SK-N-SH treated with all-trans-retinoic acid at 6 μM for 48 hours (cell line): ENCODE measurements around the gene RHCG.

Source experiments
- ATAC-seq: fragments of 200-7000 bp; cut with Tn5 transposase; 3 replicates; pipeline ENCODE4 v1.9.1; 2020; ENCODE audit warnings: mild to moderate bottlenecking, moderate library complexity
- ARNTL ChIP-seq: fragments of 450-650 bp; formaldehyde crosslinking; IDR thresholded peaks from 2 replicates; pipeline ENCODE4 v1.5.0; 2020; ENCODE audit warnings: low read depth, mild to moderate bottlenecking, moderate library complexity, borderline replicate concordance
- CSDC2 ChIP-seq: fragments of 250-450 bp; sonication (Bioruptor Pico); IDR thresholded peaks from 2 replicates; pipeline ENCODE4 v1.5.0; 2020; ENCODE audit warnings: mild to moderate bottlenecking, moderate library complexity
- ESRRG ChIP-seq: fragments of 250-450 bp; sonication (Bioruptor Pico); IDR thresholded peaks from 2 replicates; pipeline ENCODE4 v1.6.1; 2021; ENCODE audit warnings: mild to moderate bottlenecking
- GLIS3 ChIP-seq: fragments of 250-450 bp; sonication (Bioruptor Pico); IDR thresholded peaks from 2 replicates; pipeline ENCODE4 v1.5.0; 2020; ENCODE audit warnings: mild to moderate bottlenecking, moderate library complexity
- ISL1 ChIP-seq: fragments of 250-450 bp; sonication (Bioruptor Pico); IDR thresholded peaks from 2 replicates; pipeline ENCODE4 v2.1.2; 2022; ENCODE audit warnings: mild to moderate bottlenecking, moderate library complexity
- OSR1 ChIP-seq: fragments of 250-450 bp; sonication (Bioruptor Pico); IDR thresholded peaks from 2 replicates; pipeline ENCODE4 v1.8.0; 2022; ENCODE audit warnings: moderate library complexity, mild to moderate bottlenecking, inconsistent platforms
- RARB ChIP-seq: fragments of 250-450 bp; sonication (Bioruptor Pico); IDR thresholded peaks from 2 replicates; pipeline ENCODE4 v1.8.0; 2021; ENCODE audit warnings: mild to moderate bottlenecking, moderate library complexity
- SNAI2 ChIP-seq: fragments of 250-450 bp; sonication (Bioruptor Pico); IDR thresholded peaks from 2 replicates; pipeline ENCODE4 v1.5.0; 2020; ENCODE audit warnings: mild to moderate bottlenecking, moderate library complexity
- TCF4 ChIP-seq: fragments of 250-450 bp; sonication (Bioruptor Pico); IDR thresholded peaks from 2 replicates; pipeline ENCODE4 v1.8.0; 2021; ENCODE audit warnings: mild to moderate bottlenecking, moderate library complexity, borderline replicate concordance
- TOX ChIP-seq: fragments of 250-450 bp; sonication (Bioruptor Pico); IDR thresholded peaks from 2 replicates; pipeline ENCODE4 v1.8.0; 2021; ENCODE audit warnings: mild to moderate bottlenecking, moderate library complexity, borderline replicate concordance
- TSHZ2 ChIP-seq: fragments of 250-450 bp; sonication (Bioruptor Pico); IDR thresholded peaks from 2 replicates; pipeline ENCODE4 v1.5.0; 2020; ENCODE audit warnings: mild to moderate bottlenecking, moderate library complexity
- ZC3H10 ChIP-seq: fragments of 250-450 bp; sonication (Bioruptor Pico); IDR thresholded peaks from 2 replicates; pipeline ENCODE4 v1.5.1; 2021; ENCODE audit warnings: mild to moderate bottlenecking, moderate library complexity
- ZFP3 ChIP-seq: fragments of 250-450 bp; sonication (Bioruptor Pico); IDR thresholded peaks from 2 replicates; pipeline ENCODE4 v1.5.0; 2020; ENCODE audit warnings: mild to moderate bottlenecking, moderate library complexity
- ZFP30 ChIP-seq: fragments of 450-650 bp; formaldehyde crosslinking; IDR thresholded peaks from 2 replicates; pipeline ENCODE4 v1.5.0; 2022; ENCODE audit warnings: mild to moderate bottlenecking, moderate library complexity
- ZNF565 ChIP-seq: fragments of 450-650 bp; formaldehyde crosslinking; conservative IDR thresholded peaks from 2 replicates; pipeline ENCODE4 v1.5.0; 2020; ENCODE audit warnings: low read depth, mild to moderate bottlenecking, moderate library complexity
- ZNF70 ChIP-seq: fragments of 450-650 bp; formaldehyde crosslinking; IDR thresholded peaks from 2 replicates; pipeline ENCODE4 v1.5.0; 2020; ENCODE audit warnings: mild to moderate bottlenecking, moderate library complexity
- ZNF8 ChIP-seq: fragments of 450-650 bp; formaldehyde crosslinking; IDR thresholded peaks from 2 replicates; pipeline ENCODE4 v1.5.0; 2020; ENCODE audit warnings: mild to moderate bottlenecking, moderate library complexity
- TF ChIP-seq, protein P1 (sequence below): fragments of 250-450 bp; sonication (Bioruptor Pico); IDR thresholded peaks from 2 replicates; pipeline ENCODE4 v1.5.1; 2021; ENCODE audit warnings: mild to moderate bottlenecking, moderate library complexity
- TF ChIP-seq, protein P2 (sequence below): fragments of 250-450 bp; sonication (Bioruptor Pico); IDR thresholded peaks from 2 replicates; pipeline ENCODE4 v1.8.0; 2021; ENCODE audit warnings: low read depth, mild to moderate bottlenecking, moderate library complexity, borderline replicate concordance
- TF ChIP-seq, protein P3 (sequence below): fragments of 250-450 bp; sonication (Bioruptor Pico); IDR thresholded peaks from 2 replicates; pipeline ENCODE4 v1.5.1; 2020; ENCODE audit warnings: low read depth, mild to moderate bottlenecking, moderate library complexity

The RHCG gene

GRCh38 chr15:89445518-89445917 is 50.9 kb downstream of the RHCG start:
- TF ChIP-seq ZFP3: no peak
- TF ChIP-seq ZNF70: no peak
- no peak for TF ChIP-seq ARNTL
- no peak for TF ChIP-seq TSHZ2 (CRISPR knock-in tag)
- no peak for TF ChIP-seq RARB (CRISPR knock-in tag)
- TF ChIP-seq, protein P1, sequence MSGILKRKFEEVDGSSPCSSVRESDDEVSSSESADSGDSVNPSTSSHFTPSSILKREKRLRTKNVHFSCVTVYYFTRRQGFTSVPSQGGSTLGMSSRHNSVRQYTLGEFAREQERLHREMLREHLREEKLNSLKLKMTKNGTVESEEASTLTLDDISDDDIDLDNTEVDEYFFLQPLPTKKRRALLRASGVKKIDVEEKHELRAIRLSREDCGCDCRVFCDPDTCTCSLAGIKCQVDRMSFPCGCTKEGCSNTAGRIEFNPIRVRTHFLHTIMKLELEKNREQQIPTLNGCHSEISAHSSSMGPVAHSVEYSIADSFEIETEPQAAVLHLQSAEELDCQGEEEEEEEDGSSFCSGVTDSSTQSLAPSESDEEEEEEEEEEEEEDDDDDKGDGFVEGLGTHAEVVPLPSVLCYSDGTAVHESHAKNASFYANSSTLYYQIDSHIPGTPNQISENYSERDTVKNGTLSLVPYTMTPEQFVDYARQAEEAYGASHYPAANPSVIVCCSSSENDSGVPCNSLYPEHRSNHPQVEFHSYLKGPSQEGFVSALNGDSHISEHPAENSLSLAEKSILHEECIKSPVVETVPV: no peak
- no peak for TF ChIP-seq ZC3H10
- no peak for TF ChIP-seq ZNF565 (CRISPR knock-in tag)
- no peak for TF ChIP-seq TOX (CRISPR knock-in tag)
- no peak for TF ChIP-seq CSDC2 (CRISPR knock-in tag)
- no peak for TF ChIP-seq ISL1 (CRISPR knock-in tag)
- no peak for TF ChIP-seq ZFP30 (CRISPR knock-in tag)
- no peak for TF ChIP-seq ZNF8
- no peak for TF ChIP-seq GLIS3 (CRISPR knock-in tag)
- no peak for TF ChIP-seq OSR1 (CRISPR knock-in tag)
- TF ChIP-seq TCF4 (CRISPR knock-in tag): no peak
- TF ChIP-seq SNAI2 (CRISPR knock-in tag): no peak
- TF ChIP-seq, protein P2, sequence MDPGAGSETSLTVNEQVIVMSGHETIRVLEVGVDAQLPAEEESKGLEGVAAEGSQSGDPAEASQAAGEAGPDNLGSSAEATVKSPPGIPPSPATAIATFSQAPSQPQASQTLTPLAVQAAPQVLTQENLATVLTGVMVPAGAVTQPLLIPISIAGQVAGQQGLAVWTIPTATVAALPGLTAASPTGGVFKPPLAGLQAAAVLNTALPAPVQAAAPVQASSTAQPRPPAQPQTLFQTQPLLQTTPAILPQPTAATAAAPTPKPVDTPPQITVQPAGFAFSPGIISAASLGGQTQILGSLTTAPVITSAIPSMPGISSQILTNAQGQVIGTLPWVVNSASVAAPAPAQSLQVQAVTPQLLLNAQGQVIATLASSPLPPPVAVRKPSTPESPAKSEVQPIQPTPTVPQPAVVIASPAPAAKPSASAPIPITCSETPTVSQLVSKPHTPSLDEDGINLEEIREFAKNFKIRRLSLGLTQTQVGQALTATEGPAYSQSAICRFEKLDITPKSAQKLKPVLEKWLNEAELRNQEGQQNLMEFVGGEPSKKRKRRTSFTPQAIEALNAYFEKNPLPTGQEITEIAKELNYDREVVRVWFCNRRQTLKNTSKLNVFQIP (CRISPR knock-in tag): no peak
- ATAC-seq: no peak

- TF ChIP-seq OSR1 (CRISPR knock-in tag) (no peak), ESRRG (CRISPR knock-in tag) (no peak), ZC3H10 (no peak), ZFP3 (no peak), ZNF8 (no peak), ISL1 (CRISPR knock-in tag) (no peak), GLIS3 (CRISPR knock-in tag) (no peak), SNAI2 (CRISPR knock-in tag) (no peak), RARB (CRISPR knock-in tag) (no peak)
- TF ChIP-seq, protein P2 (CRISPR knock-in tag): no peak
- TF ChIP-seq, protein P3, sequence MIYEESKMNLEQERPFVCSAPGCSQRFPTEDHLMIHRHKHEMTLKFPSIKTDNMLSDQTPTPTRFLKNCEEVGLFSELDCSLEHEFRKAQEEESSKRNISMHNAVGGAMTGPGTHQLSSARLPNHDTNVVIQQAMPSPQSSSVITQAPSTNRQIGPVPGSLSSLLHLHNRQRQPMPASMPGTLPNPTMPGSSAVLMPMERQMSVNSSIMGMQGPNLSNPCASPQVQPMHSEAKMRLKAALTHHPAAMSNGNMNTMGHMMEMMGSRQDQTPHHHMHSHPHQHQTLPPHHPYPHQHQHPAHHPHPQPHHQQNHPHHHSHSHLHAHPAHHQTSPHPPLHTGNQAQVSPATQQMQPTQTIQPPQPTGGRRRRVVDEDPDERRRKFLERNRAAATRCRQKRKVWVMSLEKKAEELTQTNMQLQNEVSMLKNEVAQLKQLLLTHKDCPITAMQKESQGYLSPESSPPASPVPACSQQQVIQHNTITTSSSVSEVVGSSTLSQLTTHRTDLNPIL (CRISPR knock-in tag): no peak
- ATAC-seq: no peak
Measured at GRCh38 chr15:89444241-89445225, 51.9 kb downstream of the RHCG start.

GRCh38 chr15:89443581-89443980 is 52.8 kb downstream of the RHCG start:
- ATAC-seq: no peak
- TF ChIP-seq TCF4 (CRISPR knock-in tag) (no peak), SNAI2 (CRISPR knock-in tag) (no peak), ISL1 (CRISPR knock-in tag) (no peak)
- TF ChIP-seq, all 23 proteins: peak for 0
